NCI-H1417 treated with DMSO at 0.1 percent for 48 hours (cell line): ENCODE data around the gene CLUH.

Experiments
- DNase-seq: peaks from one replicate; lab custom pipeline; 2025; lab: John Stamatoyannopoulos, UW

Gene CLUH

DNA sequence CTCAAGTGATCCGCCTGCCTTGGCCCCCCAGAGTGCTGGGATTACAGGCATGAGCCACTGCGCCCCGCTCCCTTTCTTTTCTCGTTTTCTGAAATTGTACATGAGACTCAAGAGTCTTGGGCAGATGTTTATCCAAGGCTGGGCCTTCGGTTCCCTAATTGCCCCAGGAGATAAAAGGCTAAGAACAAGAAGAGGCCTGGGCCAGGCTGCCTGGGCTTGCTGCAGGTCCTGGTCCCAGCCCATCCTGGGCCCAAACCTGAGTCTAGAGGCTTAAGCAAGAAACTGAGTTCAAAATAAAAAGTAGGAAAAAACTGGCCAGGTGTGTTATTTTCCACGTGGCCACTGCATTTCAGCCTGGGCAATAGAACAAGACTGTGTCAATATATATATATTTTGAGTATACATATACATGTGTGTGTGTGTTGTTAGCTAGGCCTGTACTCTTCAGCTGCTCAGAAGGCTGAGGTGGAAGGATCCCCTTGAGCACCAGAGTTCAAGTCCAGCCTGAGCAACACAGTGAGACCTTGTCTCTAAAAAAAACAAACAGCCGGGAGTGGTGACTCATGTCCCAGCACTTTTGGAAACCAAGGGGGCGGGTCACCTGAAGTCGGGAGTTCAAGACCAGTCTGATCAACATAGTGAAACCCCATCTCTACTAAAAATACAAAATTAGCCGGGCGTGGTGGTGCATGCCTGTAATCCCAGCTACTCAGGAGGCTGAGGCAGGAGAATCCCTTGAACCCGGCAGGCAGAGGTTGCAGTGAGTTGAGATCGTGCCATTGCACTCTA, 6.8 kb upstream of the CLUH start:
- no peak for DNase-seq

DNA sequence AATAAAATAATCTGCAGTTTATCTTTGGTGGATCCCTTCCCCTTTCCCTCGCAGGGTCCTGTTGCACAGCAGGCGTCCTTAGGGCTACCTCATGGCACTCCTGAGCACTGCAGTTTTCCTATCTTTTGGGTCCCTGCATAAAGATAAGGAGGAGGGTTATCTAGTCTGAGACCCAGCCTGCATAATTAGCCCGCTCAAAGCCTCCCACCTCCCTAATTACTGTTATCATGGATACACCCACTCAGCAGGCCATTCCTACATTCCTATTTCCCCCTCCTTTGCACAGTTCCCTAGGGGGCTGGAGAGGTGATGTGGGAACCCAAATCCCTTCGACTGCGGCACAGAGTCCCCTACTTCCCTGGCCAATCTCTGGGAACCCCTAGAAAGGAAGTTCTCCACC, 5.1 kb upstream of the CLUH start:
- DNase-seq, result no peak

DNA sequence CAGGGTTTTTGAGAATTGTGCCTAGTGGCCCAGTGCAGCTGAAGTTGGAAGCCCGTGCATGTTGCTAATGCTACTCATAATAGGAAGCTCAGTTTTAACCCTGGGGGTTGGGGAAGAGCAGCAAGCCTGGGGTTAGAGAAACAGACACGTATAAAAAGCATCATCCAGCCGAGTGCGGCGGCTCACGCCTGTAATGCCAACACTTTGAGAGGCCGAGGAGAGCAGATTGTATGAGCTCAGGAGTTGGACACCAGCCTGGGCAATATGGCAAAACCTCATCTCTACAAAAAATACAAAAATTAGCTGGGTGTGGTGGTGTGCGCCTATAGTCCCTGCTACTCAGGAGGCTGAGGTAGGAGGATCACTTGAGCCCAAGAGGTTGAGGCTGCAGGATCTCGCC, 2.3 kb upstream of the CLUH start:
- DNase-seq, result no peak

DNA sequence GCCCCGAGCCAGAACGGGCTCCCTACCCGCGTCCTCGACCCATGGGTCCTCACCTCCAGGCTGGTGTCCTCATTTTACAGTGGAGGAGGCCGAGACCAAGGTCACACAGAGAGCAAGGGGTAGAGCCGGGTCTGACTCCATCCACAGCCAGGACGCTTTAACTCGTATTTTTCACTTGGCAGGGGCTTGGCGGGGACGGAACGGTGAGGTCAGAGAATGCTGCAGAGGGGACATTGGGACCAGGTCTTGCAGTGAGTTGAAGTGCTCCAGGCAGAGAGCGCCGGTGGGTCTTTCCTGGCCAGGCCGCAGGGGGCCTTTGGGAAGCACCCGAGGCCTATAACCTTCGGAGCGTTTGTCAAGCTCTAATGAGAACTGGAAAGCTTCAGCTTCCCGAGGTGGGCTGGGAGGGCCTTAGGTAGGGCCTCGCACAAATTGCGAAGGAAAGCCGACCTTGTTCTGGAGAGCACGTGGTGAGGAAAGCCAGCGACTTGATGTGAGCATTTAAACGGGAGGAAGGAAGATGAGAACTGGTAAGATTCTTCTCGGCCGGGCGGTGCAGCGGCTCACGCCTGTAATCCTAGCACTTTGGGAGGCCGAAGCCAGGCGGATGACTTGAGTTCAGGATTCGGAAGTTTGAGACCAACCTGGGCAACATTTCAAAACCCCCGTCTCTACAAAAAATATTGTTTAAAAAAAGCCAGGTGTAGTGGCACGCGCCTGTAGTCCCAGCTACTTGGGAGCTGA, 908 bp upstream of the CLUH start:
- DNase-seq, result no peak

GRCh38 chr17:2710803-2711607, 559 bp downstream of the CLUH start:
- no peak for DNase-seq

DNA sequence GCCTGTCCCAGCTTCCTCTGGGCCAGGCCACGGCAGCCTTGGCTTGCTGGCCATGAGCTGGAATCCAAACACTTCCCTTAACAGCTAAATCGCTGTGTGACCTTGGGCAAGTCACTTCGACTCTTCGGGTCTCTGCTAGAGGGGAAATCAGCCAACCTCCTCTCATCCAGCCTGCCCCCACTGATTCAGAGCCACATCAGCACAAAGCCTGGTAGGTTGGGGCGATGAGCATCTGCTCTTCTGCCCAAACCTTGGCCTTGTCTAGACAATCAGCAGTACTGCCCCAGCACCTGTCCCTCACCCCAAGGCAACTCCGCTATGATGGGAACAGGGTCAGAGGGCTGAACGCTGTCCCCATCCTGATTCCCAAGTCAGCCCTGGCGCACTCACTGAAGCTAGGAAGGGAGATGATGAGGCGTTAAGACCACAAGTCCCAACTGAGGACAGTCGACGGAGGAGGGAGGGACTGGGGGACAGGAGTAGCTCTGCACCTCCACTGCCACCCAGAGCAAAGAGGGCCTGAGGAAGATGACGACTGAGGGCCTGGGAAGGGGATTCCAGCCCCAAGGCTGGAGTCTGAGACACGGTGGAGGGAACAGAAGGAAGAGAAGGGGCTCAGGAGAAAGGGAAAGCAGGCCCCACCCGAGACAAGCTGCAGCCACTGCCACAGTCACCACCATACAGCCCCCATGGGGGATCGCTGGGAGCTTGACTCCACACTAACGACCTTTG, 1.3 kb downstream of the CLUH start:
- no peak for DNase-seq

GRCh38 chr17:2709183-2709661, 2.3 kb downstream of the CLUH start:
- no peak for DNase-seq

GRCh38 chr17:2708585-2709182, 2.9 kb downstream of the CLUH start:
- DNase-seq, result no peak

DNA sequence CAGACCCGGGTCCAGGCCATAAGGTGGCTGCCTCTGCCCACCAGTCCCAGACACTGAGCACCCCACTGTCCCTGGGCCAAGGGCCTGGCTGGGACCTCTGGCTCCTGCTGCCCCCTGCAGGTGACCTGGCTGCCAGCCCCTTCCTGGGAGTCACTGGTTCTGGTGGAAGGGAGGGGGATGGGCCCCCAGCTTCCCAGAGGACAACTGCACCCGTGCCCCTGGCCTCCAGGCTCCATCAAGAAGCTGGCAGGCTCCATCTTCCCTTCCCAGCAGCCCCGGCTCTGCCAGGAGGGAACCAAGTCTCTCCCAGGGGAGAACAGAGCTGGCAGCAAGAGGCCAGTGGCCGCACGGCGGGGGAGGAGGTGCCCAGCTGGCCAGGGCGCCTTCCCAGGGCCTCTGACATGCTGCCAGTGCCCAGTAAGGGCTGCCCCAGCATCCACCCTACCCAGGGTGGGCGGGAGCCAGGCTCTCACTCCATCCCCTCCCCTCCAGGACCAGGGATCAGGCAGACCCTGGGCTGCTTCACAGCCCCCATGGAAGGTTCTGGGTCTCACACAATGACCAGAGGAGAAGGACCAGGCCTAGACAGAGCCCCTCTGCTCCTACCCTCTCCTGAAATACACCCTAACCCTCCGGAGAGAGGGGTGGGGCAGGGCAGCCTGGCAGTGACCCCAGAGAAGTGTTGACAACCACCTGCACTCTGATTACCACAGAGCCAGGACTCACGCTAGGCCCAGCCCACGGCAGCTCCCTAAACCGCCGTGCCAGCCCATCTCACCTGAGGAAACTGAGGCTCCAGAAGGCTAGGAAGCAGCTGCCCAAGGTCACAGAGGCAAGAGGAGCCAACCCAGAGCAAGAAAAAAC, 3.6 kb downstream of the CLUH start:
- DNase-seq, result no peak

DNA sequence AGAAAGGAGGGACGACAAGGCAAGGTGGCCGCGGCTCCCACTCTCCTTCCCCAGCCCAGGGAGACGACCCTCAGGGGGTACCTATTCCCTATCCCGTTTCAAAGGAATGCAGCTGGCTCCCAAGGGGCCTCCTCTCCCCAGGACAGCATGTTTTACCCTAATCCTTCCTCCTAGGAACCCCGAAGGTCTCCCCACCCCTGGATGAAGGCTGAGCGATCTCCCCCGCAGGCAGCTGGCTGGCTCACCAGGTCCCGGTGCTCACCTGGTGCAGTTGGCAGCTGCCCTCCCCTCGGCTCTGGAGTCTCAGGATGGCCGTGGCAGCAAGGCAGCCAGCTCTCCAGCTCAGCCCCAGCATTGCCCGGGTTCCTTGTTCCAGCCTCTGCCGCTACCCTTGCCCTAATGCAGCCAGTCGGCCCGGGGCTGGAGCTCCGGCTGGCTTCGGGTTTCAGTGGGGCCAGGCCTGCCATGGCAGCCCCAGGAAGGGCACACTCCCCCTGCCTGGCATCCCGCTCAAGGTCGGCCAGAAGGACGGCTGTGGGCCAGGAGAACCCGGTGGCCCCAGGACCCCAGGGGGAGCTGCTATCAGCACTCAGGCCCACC, 4.6 kb downstream of the CLUH start:
- DNase-seq, result no peak

DNA sequence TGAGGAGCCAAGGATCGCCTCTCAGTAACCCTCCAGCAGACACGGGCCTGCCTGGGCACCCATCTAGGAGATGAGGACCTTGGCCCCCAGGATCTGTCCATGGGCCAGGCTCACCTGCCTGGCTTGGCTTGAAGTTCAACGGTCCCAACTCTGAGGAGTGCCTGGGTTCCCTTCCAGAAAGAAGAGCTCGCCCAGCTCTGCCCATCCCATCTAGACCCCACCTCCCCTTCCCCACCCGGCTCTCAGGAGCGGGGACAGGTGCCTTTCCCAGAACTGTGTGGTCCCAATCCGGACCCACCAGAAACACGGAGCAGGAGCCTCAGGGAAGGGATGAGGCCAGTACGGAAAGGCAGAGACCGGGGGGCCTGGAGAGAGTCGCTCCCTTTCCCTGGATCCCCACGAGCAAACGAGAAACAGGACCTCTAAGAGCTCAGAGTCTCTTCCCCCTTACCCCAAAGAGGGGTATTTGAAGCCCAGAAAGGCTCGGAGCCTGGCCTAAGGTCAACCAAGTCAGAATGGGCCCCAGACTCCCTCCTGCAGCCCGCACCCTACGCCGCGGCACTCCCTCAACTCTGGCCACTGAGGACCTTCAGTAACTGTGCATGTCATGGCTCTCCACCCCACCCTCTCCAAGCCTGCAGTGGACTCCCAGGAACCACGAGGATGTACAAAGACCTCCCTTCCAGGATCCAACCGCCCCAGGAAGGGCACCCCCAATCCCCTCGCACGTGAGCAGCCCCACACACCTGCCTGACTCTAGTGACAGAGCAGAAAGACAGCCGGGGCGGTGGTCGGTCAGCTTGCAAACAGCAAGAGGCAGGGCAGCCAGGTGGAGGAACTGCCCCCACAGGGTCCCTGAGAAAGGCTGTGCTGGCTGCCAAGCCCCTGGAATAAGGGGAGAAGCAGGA, 5.4 kb downstream of the CLUH start:
- DNase-seq, result no peak

DNA sequence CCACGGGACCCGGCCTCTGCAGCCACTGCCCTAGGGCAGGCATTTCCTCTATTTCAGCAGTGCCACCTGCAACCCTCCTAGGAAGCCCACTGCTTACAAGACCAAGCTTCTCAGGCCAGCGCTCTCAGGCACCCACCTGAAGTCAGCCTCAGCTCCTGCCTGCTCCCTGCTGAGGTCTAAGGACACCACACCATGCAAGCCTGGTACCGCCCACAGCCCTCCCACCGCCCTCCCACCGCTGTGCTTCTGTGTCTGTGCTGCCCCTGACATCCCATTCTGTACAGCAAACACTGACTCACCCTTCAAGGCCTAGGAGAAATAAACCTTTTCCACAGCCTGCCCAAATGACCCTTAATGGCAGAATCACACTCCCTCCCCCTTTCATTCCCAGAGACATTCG, 6.3 kb downstream of the CLUH start:
- DNase-seq, result no peak

- DNase-seq, result no peak
These were observed 6.7 kb downstream of the CLUH start for GRCh38 chr17:2704890-2705248.

DNA sequence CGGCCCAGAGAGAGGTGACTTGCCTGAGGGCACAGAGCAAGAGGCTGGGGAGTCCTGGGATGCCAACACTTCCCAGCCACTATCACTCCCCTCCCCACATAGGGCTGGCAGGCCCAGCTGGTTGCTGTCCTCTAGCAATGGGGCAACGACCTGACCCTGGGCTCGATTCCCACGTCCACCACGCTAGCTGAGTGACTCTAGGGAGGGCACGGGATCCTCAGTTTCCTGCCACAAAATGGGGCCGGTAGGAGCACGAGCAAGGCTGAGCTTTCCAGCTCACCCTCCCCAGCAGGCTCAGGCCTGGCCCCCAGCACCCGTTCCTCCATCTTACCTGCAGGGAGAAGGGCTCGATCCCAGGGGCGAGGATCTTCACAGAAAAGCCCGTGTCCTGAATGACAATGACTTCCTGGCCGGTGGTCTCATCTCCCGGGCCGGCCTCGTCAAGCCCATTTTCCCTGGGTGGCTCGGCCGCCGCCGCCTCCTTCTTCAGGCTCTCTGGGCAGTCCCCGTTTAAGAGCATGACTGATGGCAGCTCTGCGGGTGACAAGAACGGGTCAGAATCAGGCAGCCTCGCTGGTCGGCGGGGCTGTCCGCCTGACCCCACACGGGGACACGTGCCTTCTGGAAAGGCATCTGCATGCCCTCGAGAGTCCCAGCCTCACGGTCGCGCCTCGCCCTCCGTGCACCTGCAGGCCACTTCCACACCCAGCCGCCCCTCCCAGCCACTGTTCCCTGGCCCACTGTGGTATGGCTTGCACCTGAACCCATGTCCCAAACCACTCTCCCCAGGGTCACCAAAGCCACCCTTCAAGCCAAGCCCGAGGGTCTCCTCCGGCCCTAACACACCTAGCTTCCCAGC, 7.3 kb downstream of the CLUH start:
- no peak for DNase-seq

- no peak for DNase-seq
These were observed 8.0 kb downstream of the CLUH start for GRCh38 chr17:2703606-2704005.

DNA sequence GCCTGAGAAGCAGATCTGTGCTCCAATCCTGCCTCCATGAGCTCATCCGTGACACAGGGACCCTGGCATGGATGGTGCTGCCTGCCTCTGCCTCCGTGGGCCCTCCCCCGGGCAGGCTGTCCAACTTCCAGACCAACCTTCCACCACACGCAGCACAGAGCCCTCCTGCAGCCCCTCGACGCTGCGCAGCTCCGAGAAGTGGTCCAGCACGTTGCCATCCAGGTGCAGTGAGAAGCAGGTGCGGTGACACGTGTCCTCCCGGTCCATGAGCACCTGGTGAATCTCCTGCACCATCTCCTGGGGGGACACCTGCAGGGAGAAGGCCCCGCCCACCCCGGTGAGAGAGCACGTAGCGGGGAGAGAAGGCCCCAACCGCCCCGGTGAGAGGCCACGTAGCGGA, 8.4 kb downstream of the CLUH start:
- DNase-seq, result no peak

GRCh38 chr17:2701996-2702741, 9.4 kb downstream of the CLUH start:
- DNase-seq, result no peak
